GM12892 (cell line): ENCODE results near the gene VBP1.

Experiments used
- POLR2A ChIP-seq: IDR thresholded peaks from 2 replicates; pipeline ENCODE4 v1.6.1; 2011; ENCODE audit warnings: low read depth, low read length, control low read depth
- TAF1 ChIP-seq: IDR thresholded peaks from 2 replicates; pipeline ENCODE4 v1.6.1; 2011; ENCODE audit warnings: low read depth, mild to moderate bottlenecking, control low read depth, low read length, borderline replicate concordance

DNA sequence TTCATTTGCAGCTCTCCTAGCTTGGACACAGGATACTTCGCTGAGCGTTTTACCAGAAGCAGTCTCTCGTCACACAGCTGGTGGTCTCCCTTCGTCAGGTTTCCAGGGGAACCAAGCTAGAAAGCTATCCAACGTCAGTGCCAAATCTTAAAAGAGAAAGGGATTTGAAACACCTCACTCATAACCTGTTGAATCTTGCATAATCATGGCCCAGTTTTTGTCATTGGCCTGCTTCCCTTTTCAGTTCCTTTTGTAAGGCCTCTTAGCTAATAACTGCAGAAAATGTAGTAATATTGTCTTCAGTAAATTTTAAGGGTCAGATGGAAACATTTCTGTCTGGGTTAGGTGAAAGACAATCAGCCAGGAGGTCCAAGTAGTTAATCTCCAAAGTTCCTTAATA is 26.0 kb downstream of the VBP1 start:
- TF ChIP-seq POLR2A (no peak), TAF1 (no peak)
